PC-3 (cell line): ENCODE measurements around the gene MTCL1.

Experiments used
- CTCF ChIP-seq: fragments of 300-600 bp; sonication (generic); conservative IDR thresholded peaks from 2 replicates; pipeline ENCODE4 v1.5.1; 2017; ENCODE audit warnings: antibody characterized with exemption, low read depth, mild to moderate bottlenecking, low read length
- EZH2phosphoT487 ChIP-seq: fragments of 300-600 bp; sonication (generic); IDR thresholded peaks from 2 replicates; pipeline ENCODE4 v1.6.1; 2018; ENCODE audit warnings: mild to moderate bottlenecking, antibody characterized with exemption, low read length, borderline replicate concordance

DNA sequence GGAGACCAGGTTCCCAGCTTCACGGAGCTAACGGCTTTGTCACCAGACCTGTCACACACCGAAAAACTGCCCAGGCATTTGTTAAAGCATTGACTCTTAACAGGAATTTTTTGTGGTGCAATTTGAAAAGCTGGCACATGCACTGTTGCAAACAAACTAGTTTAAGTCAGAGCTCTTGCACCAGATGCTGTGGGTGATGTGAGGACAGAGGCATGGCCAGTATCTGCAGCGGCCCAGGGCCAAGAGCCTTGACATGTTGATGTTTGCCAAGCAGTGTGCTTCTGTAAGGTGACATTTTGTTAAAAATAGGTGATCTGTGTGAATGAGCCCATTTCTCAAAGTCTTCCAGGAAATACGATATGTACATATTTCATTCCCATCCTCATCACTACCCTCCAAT is 142.5 kb downstream of the MTCL1 start:
- TF ChIP-seq CTCF, result no peak
- TF ChIP-seq EZH2phosphoT487, result no peak
